ENCODE measurements around the gene SWI5.
"Not testable (repeated sequence)": the region's sequence is repeated elsewhere in the genome, so short reads cannot be mapped to it uniquely, and the experiment has no call there.

The SWI5 gene

GRCh38 chr9:128279088-128280073, 3.3 kb downstream of the SWI5 start:
- not testable (repeated sequence) for DNase-seq

GRCh38 chr9:128280084-128280622, 4.1 kb downstream of the SWI5 start:
- DNase-seq: peak; percentile 71 to 89

DNA sequence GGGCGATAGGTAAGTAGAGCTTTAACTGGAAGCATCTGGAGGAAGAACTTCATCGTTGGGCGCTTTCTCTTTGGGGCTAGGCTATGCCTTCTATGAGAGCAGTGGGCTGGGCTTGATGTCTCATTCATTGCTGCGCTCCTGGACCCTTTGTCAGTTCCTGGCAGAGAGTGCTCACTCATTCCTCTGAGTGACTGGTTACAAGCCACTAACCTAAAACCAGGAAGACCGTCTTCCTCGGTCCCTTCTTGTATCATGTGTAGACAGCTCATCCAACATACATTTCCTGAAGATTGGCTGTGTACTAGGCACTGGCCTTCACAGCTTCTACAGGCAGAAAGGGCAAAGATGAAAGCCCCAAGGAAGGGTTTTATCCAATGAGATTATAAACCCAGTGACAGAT, 6.4 kb downstream of the SWI5 start:
- no peak for DNase-seq

DNA sequence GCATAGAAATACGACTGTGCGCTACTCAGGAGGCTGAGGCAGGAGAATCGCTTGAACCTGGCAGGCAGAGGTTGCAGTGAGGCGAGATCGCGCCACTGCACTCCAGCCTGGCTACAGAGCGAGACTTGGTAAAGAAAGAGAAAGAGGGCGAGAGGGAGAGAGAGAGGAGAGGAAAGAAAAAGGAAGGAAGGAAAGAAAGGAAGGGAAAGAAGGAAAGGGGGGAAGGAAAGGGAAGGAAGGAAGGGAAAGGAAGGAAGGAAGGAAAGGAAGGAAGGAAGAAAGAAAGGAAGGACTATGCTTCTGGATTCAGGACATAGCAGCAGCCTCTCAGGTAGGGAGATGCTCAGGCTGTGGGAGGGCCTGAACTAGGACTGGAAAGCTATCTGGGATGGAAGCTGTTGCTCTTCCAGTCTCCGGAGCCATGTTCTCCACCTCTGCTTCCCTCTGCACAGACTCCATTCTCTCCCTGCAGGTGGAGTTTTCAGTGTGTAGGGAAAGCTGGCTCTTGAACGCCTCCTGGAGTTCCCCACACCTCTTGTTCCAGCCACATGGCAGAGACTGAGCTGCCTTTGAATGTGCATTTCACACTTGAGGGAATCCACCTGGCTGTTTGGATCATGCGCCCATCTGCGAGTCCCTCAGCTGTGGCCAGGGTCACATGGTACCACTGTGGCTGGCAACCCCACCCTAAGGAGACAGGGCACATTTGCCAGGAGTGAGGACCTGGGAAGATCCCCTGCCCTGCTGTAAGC, 9.1 kb downstream of the SWI5 start:
- no peak for DNase-seq

- DNase-seq: no peak
These were observed 10.4 kb downstream of the SWI5 start for GRCh38 chr9:128286440-128286839.

DNA sequence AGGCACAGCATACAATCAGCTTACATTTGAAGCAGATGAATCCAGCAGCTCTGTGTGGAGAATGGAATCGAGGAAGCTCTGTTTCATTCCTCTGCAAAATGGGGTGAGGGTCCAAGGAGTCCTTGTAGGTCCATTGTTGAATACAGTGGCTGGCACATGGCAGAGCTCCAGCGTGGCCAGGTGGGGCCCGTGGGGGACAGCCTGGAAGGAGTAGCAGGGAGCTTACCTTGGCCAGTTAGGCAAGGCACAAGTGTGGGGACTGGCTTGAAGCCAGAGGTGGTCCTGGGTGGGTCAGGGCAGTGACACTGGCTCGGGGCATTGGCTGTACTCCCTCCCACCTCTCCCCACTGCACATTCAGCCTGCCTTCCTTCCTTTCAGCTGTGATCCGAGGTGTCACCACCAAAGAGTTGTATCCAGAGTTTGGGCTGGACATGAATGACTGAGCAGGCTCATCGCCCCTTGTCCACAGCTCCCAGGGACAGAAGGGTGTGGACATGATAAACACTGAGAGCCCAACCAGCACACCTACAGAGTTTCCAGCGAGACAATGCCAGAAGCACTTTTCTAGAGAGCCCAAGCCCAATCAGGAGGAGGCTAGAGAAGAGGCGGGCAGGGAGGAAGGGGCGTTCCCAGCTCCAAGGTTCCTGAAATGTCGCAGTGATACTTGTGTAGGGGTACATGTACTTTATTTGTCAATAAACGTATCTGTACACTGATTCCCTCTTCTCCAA, 12.4 kb downstream of the SWI5 start:
- DNase-seq: no peak

- DNase-seq: no peak
These were observed 15.9 kb downstream of the SWI5 start for GRCh38 chr9:128292009-128292408.

DNA sequence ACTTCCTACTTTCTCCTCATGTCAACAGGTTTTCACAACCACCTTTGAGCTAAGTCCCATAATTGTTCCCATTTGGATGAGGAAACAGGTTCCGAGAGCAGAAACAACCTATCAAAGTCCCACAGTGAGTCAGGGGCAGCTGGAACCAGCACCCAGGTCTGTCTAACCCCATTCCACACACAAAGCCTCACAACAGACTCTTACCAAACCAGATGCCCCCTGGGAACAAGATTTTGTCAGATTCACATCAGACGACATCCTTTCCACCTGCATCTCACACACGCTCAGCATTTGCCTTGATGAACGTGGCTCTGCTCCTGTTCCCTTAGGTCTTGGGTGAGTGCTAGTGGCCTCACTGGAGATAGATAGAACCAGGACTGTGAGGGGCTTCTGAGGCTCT, 17.0 kb downstream of the SWI5 start:
- DNase-seq: peak in 1 of 2 donors; percentile 22

DNA sequence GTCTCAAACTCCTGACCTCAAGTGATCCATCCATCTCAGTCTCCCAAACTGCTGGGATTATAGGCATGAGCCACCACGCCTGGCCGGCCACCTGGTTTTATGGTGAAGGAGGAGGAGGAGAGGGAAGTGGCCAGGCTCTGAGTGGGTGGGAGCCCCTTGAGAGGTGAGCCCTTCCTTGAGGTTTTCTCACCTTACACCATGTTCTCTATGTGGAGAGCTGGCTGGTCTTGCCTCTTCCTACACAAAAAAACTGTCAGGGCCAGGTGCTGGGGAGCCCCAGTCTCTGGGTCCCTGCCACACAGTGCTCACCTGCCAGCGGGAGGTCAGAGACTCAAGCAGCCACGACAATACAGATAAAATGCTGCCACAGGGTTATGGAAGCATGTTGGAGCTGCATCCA, 18.1 kb downstream of the SWI5 start:
- no peak for DNase-seq

GRCh38 chr9:128296340-128297220, 20.5 kb downstream of the SWI5 start:
- no peak for DNase-seq

DNA sequence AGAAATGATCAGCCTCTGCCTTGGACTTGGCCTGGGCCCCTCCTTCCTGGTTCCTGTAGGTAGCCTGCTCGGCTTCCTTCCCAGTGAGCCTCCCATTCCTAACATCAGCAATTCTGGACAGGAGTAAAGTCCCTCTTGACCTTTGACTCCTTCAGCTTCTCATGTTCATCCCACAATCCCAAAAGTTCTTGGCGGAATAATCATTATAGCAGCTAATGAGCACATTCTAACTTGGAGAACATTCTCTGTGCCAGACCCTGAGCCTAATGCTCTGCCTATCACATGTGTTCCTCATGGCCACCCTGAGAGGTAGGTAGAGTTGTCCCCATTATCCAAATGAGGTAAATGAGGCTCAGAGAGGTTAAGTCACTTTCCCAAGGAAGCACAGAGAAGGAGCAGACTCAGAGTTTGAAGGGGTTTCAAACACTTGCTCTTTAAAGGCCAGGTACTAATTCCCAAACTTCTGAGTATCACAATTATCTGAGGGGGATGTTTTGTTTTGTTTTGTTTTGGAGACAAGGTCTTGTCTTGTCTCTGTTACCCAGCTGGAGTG, 21.2 kb downstream of the SWI5 start:
- DNase-seq: no peak

DNA sequence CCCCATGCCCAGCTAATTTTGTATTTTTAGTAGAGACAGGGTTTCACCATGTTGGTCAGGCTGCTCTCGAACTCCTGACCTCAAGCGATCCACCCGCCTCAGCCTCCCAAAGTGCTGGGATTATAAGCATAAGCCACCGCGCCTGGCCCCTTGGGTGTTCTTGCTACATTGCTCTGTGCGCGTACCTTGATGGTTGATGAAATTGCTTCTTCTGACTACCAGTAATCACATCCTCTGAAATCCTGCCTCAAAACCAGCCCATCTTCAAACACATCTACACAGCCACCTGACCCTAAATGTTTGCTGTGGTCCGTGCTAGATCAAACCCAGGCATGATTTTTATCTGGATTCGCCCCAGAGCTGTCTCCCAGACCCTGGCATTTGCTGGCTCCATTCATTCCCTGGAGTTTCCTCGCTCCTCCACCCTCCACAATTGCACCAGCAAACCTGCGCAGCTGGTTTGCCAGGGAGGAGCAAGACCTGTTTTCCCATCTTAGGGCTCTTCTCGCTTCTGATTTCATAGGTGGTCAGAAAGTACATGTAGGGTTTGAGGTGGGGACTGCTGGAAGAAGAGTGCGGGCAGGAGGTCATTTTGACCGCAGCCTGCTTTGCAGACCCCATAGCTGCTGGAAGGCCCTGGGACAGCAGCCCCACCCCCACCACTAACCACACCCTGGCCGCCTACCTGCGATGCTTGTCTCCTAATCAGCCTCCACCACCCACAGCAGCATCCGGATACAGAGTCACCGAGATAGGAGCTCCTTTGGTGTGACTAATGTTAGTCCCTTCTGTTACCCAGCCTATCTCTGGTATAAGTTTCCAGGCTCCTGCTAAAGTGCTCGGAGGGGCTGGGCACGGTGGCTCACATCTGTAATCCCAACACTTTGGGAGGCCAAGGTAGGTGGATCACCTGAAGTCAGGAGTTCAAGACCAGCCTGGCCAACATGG, 22.7 kb downstream of the SWI5 start:
- no peak for DNase-seq

- no peak for DNase-seq
These were observed 28.3 kb downstream of the SWI5 start for GRCh38 chr9:128304136-128304970.

- DNase-seq: no peak
These were observed 28.9 kb downstream of the SWI5 start for GRCh38 chr9:128304971-128305288.

- no peak for DNase-seq
These were observed 33.5 kb downstream of the SWI5 start for GRCh38 chr9:128309551-128309950.

DNA sequence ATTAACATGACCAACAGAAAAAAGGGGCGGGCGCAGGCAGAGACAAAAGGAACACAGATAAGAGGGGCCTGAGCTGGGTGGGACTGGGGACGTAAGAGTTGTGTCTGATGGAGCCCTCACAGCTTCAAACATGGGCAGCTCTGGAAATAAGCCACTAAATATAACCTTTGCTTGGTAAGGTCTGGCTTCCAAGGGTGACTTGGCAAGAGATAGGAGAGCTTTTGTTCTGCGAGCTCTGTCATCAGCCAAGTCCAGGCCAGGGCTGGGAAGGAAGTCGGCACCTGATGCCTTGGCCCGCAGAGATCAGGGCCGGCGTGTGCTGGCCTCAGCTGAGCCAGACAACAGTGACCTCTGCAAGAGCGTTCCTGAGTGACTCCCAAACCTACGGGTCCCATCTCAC, 34.4 kb downstream of the SWI5 start:
- DNase-seq: no peak

GRCh38 chr9:128314697-128315096, 38.6 kb downstream of the SWI5 start:
- DNase-seq: no peak

DNA sequence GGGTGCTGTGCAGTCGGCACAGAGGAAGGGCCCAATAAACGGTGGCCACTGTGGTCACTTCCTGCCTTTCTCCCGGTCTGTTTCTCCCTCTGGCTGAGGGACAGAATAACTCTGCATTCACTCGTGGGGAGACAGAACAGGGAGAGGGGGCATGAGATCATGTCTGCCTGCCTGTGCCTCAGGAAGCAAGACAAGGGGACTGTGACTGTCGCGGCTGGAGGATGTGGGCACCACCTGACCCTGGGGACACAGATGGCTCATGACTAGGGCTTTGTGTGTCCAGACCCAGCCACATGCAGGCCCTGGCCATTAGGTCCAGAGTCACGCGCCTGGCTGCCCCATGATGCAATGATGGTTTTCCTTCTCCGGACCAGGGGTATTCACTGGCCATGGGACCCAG, 40.3 kb downstream of the SWI5 start:
- no peak for DNase-seq

GRCh38 chr9:128317629-128318028, 41.6 kb downstream of the SWI5 start:
- DNase-seq: no peak

- DNase-seq: no peak
These were observed 45.3 kb downstream of the SWI5 start for GRCh38 chr9:128321343-128321742.

Data from inflammatory macrophage treated with lipopolysaccharide for 1 hour (primary cell).